Thymus (tissue), 2 donors: ENCODE results near the gene TCL1B. TPM values are rescaled to one million over a fixed set of nuclear protein-coding genes. Genes with fewer than 3 reads are reported as not detected.

ENCODE experiments used
- polyA plus RNA-seq: library from polyadenylated mRNA; stranded (reverse); fragments of 200-250 nt; gene quantifications from one replicate; pipeline ENCODE4 v1.2.3, GENCODE V29; 2013
- total RNA-seq: library from RNA; stranded (reverse); fragments of 120-200 nt; gene quantifications from one replicate; pipeline ENCODE4 v1.2.4, GENCODE V29; 2013
- donor health status: healthy.

Gene TCL1B
- total and polyA plus RNA-seq, 2 donors, result 0.14 to 0.24 TPM

Other genes starting within 250 kb of the TCL1B start
- gene SYNE3, start 169.8 kb upstream of the TCL1B start, total RNA-seq, result 3.1 TPM
- 1.7 TPM for gene SYNE3, start 169.8 kb upstream of the TCL1B start, polyA plus RNA-seq
- 51.5 TPM for gene GLRX5, start 151.4 kb upstream of the TCL1B start, total RNA-seq
- 44.2 TPM for gene GLRX5, start 151.4 kb upstream of the TCL1B start, polyA plus RNA-seq
- 6.4 TPM for gene TCL1A, start 27.7 kb downstream of the TCL1B start, total RNA-seq
- 9.5 TPM for gene TCL1A, start 27.7 kb downstream of the TCL1B start, polyA plus RNA-seq
- gene TUNAR, start 190.4 kb downstream of the TCL1B start, total RNA-seq, result 0.09 TPM
- gene TUNAR, start 190.4 kb downstream of the TCL1B start, polyA plus RNA-seq, result 0.18 TPM